Activated CD4-positive, alpha-beta T cell treated with anti-CD3 and anti-CD28 coated beads, Interleukin-2, amount 50 U/mL, for 1 hour (primary cell): ENCODE measurements around the gene GPC6.
A peak's percentile ranks its signal among the peaks of the same experiment; 100 is the strongest.

Source experiments
- DNase-seq: peaks from one replicate; pipeline ENCODE4 v3.0.0-alpha.2; 2020

Gene GPC6

GRCh38 chr13:94009701-94010100 lies 783.1 kb downstream of the GPC6 start:
- no peak for DNase-seq

GRCh38 chr13:94014461-94014860 lies 787.9 kb downstream of the GPC6 start:
- DNase-seq: no peak

- DNase-seq: no peak
These were observed 793.8 kb downstream of the GPC6 start for GRCh38 chr13:94020426-94020825.

- DNase-seq: no peak
These were observed 794.2 kb downstream of the GPC6 start for GRCh38 chr13:94020833-94021232.

- DNase-seq: no peak
These were observed 801.6 kb downstream of the GPC6 start for GRCh38 chr13:94028234-94028633.

- DNase-seq: no peak
These were observed 802.0 kb downstream of the GPC6 start for GRCh38 chr13:94028650-94029049.

- DNase-seq: no peak
These were observed 804.0 kb downstream of the GPC6 start for GRCh38 chr13:94030415-94031119.

GRCh38 chr13:94031609-94032008 lies 805.0 kb downstream of the GPC6 start:
- DNase-seq: no peak

GRCh38 chr13:94033098-94033497 lies 806.5 kb downstream of the GPC6 start:
- no peak for DNase-seq

- no peak for DNase-seq
These were observed 807.4 kb downstream of the GPC6 start for GRCh38 chr13:94033830-94034642.

- DNase-seq: no peak
These were observed 823.4 kb downstream of the GPC6 start for GRCh38 chr13:94050039-94050438.

- no peak for DNase-seq
These were observed 824.1 kb downstream of the GPC6 start for GRCh38 chr13:94050686-94051085.

GRCh38 chr13:94053986-94054593 lies 827.5 kb downstream of the GPC6 start:
- DNase-seq: peak; percentile 0

GRCh38 chr13:94056362-94056990 lies 829.9 kb downstream of the GPC6 start:
- DNase-seq: no peak

- DNase-seq: no peak
These were observed 831.1 kb downstream of the GPC6 start for GRCh38 chr13:94057618-94058186.

- DNase-seq: no peak
These were observed 832.3 kb downstream of the GPC6 start for GRCh38 chr13:94058821-94059360.

- DNase-seq: no peak
These were observed 834.7 kb downstream of the GPC6 start for GRCh38 chr13:94061301-94061700.

GRCh38 chr13:94063096-94063495 lies 836.5 kb downstream of the GPC6 start:
- DNase-seq: no peak

- DNase-seq: no peak
These were observed 837.2 kb downstream of the GPC6 start for GRCh38 chr13:94063848-94064247.

GRCh38 chr13:94065741-94066140 lies 839.1 kb downstream of the GPC6 start:
- DNase-seq: no peak

GRCh38 chr13:94073007-94073744 lies 846.6 kb downstream of the GPC6 start:
- no peak for DNase-seq

GRCh38 chr13:94079876-94080275 lies 853.3 kb downstream of the GPC6 start:
- no peak for DNase-seq
